HCT116 (cell line): Measurements from ENCODE around the gene DNASE2B. TPM values are rescaled to one million over a fixed set of nuclear protein-coding genes. Genes with fewer than 3 reads are reported as not detected.

Experiments used
- ATAC-seq: fragments of 200-7000 bp; cut with Tn5 transposase; 2 replicates; pipeline ENCODE4 v1.9.1; 2020; ENCODE audit warnings: mild to moderate bottlenecking, moderate library complexity
- BruUV-seq: library from RNA; stranded (reverse); fragments of 400-500 nt; replicated peaks from 2 replicates; lab custom pipeline; 2021; lab: Mats Ljungman, UMichigan
- CTCF ChIA-PET: fragments of 300-600 bp; sonication (Branson Sonifier 250); formaldehyde crosslinking; loops from one replicate; lab custom pipeline; 2021; ENCODE audit warnings: antibody characterized with exemption; lab: Charles Lee
- POLR2A ChIA-PET: fragments of 300-600, 350-600 bp; sonication (Branson Sonifier 250); formaldehyde crosslinking; loops from one replicate; lab custom pipeline; 2021; ENCODE audit warnings: antibody characterized with exemption; lab: Charles Lee
- RAD21 ChIA-PET, 2 experiments: fragments of 300-600 bp; sonication (Branson Sonifier 250); formaldehyde crosslinking; loops; one replicate each; lab custom pipeline; 2023; ENCODE audit warnings: low total read pairs in 2 of 2; ENCODE audit not compliant: uncharacterized antibody in 2 of 2, unreplicated experiment in 2 of 2, low non-redundant PET in 1 of 2; lab: Charles Lee
- DNase-seq: peaks from one replicate; pipeline ENCODE4 v3.0.0-alpha.2; 2010; ENCODE audit warnings: low read depth, low spot score
- H2AFZ ChIP-seq: fragments of 200-600 bp; shearing (Covaris generic), sonication (generic); 2 replicates; pipeline ENCODE4 v1.6.1; 2017; ENCODE audit warnings: low read depth, mixed run types, mixed read lengths, antibody characterized with exemption, low read length; ENCODE audit not compliant: poor library complexity, severe bottlenecking
- H3K27ac ChIP-seq: 2 replicates; pipeline ENCODE4 v1.5.1; 2012; ENCODE audit warnings: low read depth, low read length
- H3K27me3 ChIP-seq: fragments of 200-600 bp; sonication (generic); 2 replicates; pipeline ENCODE4 v1.6.1; 2016; ENCODE audit warnings: mixed run types, low read length, mixed read lengths; ENCODE audit not compliant: insufficient read depth
- H3K36me3 ChIP-seq, 2 experiments: fragments of 200-500 bp in 1 of 2; fragments of 200-600 bp in 1 of 2; sonication (Bioruptor generic) in 1 of 2; sonication (generic) in 1 of 2; 2 replicates each; pipeline versions ENCODE4 v1.5.1 to v1.6.1; 2014 to 2016; ENCODE audit warnings: low read length in 2 of 2, inconsistent platforms in 1 of 2, mixed read lengths in 1 of 2, mixed run types in 1 of 2; ENCODE audit not compliant: insufficient read depth in 2 of 2, control insufficient read depth in 1 of 2
- H3K4me1 ChIP-seq, 2 experiments: fragments of 200-600 bp in 1 of 2; sonication (generic) in 1 of 2; 2 replicates each; pipeline versions ENCODE4 v1.5.1 to v1.6.1; 2012 to 2017; ENCODE audit warnings: low read length in 2 of 2, inconsistent platforms in 1 of 2, mild to moderate bottlenecking in 1 of 2, mixed read lengths in 1 of 2, mixed run types in 1 of 2, moderate library complexity in 1 of 2; ENCODE audit not compliant: insufficient read depth in 2 of 2, control insufficient read depth in 1 of 2
- H3K4me2 ChIP-seq: fragments of 200-600 bp; sonication (generic); 2 replicates; pipeline ENCODE4 v1.6.1; 2017; ENCODE audit warnings: mixed run types, low read length, mixed read lengths
- H3K4me3 ChIP-seq, 2 experiments: fragments of 200-600 bp in 1 of 2; sonication (generic) in 1 of 2; replicated peaks in 1 of 2; 2 replicates each; pipeline ENCODE4 v1.5.1; 2011 to 2016; ENCODE audit warnings: low read length in 2 of 2, control low read depth in 1 of 2, low read depth in 1 of 2, mild to moderate bottlenecking in 1 of 2, mixed read lengths in 1 of 2, mixed run types in 1 of 2
- H3K79me2 ChIP-seq: fragments of 200-600 bp; sonication (generic); 2 replicates; pipeline ENCODE4 v1.6.1; 2017; ENCODE audit warnings: mild to moderate bottlenecking, mixed run types, low read length, moderate library complexity, mixed read lengths; ENCODE audit not compliant: insufficient read depth
- H3K9ac ChIP-seq: fragments of 200-600 bp; sonication (generic); 2 replicates; pipeline ENCODE4 v1.6.1; 2016; ENCODE audit warnings: low read length, mixed read lengths
- H3K9me2 ChIP-seq: fragments of 200-600 bp; sonication (generic), shearing (Covaris generic); 2 replicates; pipeline ENCODE4 v1.6.1; 2017; ENCODE audit warnings: mixed run types, mild to moderate bottlenecking, moderate library complexity; ENCODE audit not compliant: insufficient read depth
- H3K9me3 ChIP-seq, 2 experiments: fragments of 200-500 bp in 1 of 2; fragments of 200-600 bp in 1 of 2; sonication (Bioruptor generic) in 1 of 2; sonication (generic) in 1 of 2; 2 replicates each; pipeline ENCODE4 v1.6.1; 2014 to 2017; ENCODE audit warnings: low read length in 2 of 2, mixed read lengths in 2 of 2, inconsistent platforms in 1 of 2, low read depth in 1 of 2, mild to moderate bottlenecking in 1 of 2, mixed run types in 1 of 2, moderate library complexity in 1 of 2; ENCODE audit not compliant: control insufficient read depth in 1 of 2, insufficient read depth in 1 of 2
- H4K20me1 ChIP-seq: fragments of 200-600 bp; sonication (generic), shearing (Covaris generic); 2 replicates; pipeline ENCODE4 v1.6.1; 2017; ENCODE audit warnings: mixed run types, mild to moderate bottlenecking, moderate library complexity; ENCODE audit not compliant: insufficient read depth
- ATF3 ChIP-seq: IDR thresholded peaks from 2 replicates; pipeline ENCODE4 v1.6.1; 2012
- CTCF ChIP-seq, 3 experiments: fragments of 200-600 bp in 1 of 3; sonication (generic) in 1 of 3; IDR thresholded peaks in 2 of 3; conservative IDR thresholded peaks in 1 of 3; 2 replicates each; pipeline ENCODE4 v1.5.1; 2012 to 2017; ENCODE audit warnings: low read depth in 2 of 3, low read length in 2 of 3, antibody characterized with exemption in 1 of 3, borderline replicate concordance in 1 of 3, control low read depth in 1 of 3, mild to moderate bottlenecking in 1 of 3, mixed read lengths in 1 of 3, mixed run types in 1 of 3, moderate library complexity in 1 of 3; ENCODE audit not compliant: insufficient read depth in 1 of 3
- ELF1 ChIP-seq: IDR thresholded peaks from 2 replicates; pipeline ENCODE4 v1.6.1; 2012; ENCODE audit warnings: low read depth, borderline replicate concordance
- FOSL1 ChIP-seq: IDR thresholded peaks from 2 replicates; pipeline ENCODE4 v1.6.1; 2012; ENCODE audit warnings: low read depth
- MAX ChIP-seq: IDR thresholded peaks from 2 replicates; pipeline ENCODE4 v1.6.1; 2012
- REST ChIP-seq: IDR thresholded peaks from 2 replicates; pipeline ENCODE4 v1.6.1; 2012; ENCODE audit warnings: low read depth
- SIN3A ChIP-seq: IDR thresholded peaks from 2 replicates; pipeline ENCODE4 v1.6.1; 2012; ENCODE audit warnings: low read depth
- ZNF274 ChIP-seq: fragments of 200-500 bp; sonication (Bioruptor generic); IDR thresholded peaks from 2 replicates; pipeline ENCODE4 v1.6.1; 2014; ENCODE audit warnings: mild to moderate bottlenecking, low read depth, low read length, inconsistent platforms
- intact Hi-C: fragments of 100-400 bp; cut with micrococcal nuclease; formaldehyde crosslinking; loops from 2 replicates; pipeline ENCODE4 v1.10.0; 2022
- total RNA-seq: library from RNA; stranded (reverse); gene quantifications from one replicate; pipeline ENCODE4 v1.2.1, GENCODE V29; 2021; ENCODE audit not compliant: unreplicated experiment

The DNASE2B gene
- total RNA-seq, 1 experiment from 2014 or later: 0.42 TPM

- H2AFZ ChIP-seq: no peak overlapping the region
- TF ChIP-seq SIN3A: no peak
- TF ChIP-seq ATF3: no peak
- no peak for TF ChIP-seq ZNF274
- TF ChIP-seq CTCF (IDR thresholded peaks at IDR 0.05 in 2 of 3, conservative IDR thresholded peaks at IDR 0.05 in 1 of 3; ENCODE audit: borderline replicate concordance in 1 of 3, insufficient read depth in 1 of 3, low read depth in 2 of 3, low read length in 2 of 3): no peak
- no peak for TF ChIP-seq REST
- TF ChIP-seq FOSL1: no peak
- no peak for TF ChIP-seq MAX
- no peak for TF ChIP-seq ELF1
- TF ChIP-seq, all 23 proteins: peak for 0
- ChIA-PET POLR2A (no interaction called here), RAD21 (no interaction called here), CTCF (no interaction called here)
- no peaks in the 10 kb centered on the region for H3K27me3 ChIP-seq
- BruUV-seq: no TSS peak
- no peaks in the 10 kb centered on the region for H3K79me2 ChIP-seq
- no peak overlapping the region for H3K4me3 ChIP-seq
- intact Hi-C loops: no loop called here
- H3K36me3 ChIP-seq: no peaks in the 10 kb centered on the region
- no peak overlapping the region for H3K4me2 ChIP-seq
- no peak overlapping the region for H3K27ac ChIP-seq
- H4K20me1 ChIP-seq: no peaks in the 10 kb centered on the region
- H3K9me2 ChIP-seq: no peaks in the 10 kb centered on the region
- no peak for DNase-seq
- no peaks in the 10 kb centered on the region for H3K9me3 ChIP-seq
- no peak for ATAC-seq
- H3K4me1 ChIP-seq: peaks cover 5 to 17% of the 10 kb centered on the region in 2 experiments
- H3K9ac ChIP-seq: no peak overlapping the region
These were observed 14.1 kb downstream of the DNASE2B start for GRCh38 chr1:84412316-84412942.
